Measurements from ENCODE around the gene ARFGEF2.

DNA sequence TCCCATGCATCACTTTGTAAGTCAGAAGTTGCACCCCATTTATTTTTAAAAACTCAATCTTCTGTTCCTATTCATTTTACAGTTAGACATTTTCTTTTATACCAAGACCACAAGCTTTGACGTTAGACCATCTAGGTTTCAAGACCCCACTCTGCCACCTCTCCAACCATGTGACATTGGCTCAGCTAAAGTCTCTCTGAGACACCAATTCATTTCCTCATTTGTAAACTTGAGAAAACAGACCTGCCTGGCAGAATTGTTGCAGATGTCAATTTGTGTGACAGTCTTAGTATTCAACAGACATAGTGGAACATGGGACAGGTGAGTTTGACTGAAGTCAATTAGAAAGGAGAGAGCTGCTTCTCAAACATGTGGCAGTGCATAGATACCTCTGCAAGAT is 69.0 kb downstream of the ARFGEF2 start:
- TF ChIP-seq POLR2A (IDR thresholded peaks at IDR 0.05; ENCODE audit: low read length) (no peak), GATA1 (IDR thresholded peaks at IDR 0.05; ENCODE audit: low read depth, low read length) (no peak)

All from erythroblast (primary cell).